AG08395 (cell line): ENCODE data around the gene HNF1A.

Experiments used
- DNase-seq: peaks from one replicate; pipeline ENCODE4 v3.0.0; 2012; ENCODE audit warnings: mixed read lengths, low spot score

Gene HNF1A

GRCh38 chr12:121050725-121051124 is 72.4 kb downstream of the HNF1A start:
- DNase-seq: no peak
